ENCODE results near the gene GRM7.

DNA sequence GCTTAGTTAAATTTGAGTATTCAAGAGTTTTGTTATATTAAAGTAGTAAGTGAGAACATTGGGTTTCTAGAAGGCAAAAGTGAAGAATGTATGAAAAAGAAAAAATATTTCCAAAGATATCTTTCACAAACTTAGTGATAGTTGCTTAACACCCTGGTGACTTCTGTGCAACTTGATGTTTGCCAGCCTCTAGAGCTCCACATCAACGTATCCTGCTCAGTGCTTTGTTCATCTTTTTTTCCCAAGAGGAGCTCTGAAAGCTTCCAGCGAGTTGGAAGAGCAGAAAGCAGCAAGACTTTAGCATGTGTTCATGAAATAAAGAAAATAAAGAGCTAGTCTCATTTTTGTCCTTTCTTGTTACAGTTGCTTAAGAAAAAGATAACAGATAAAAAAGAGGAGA is 225.5 kb downstream of the GRM7 start:
- TF ChIP-seq POLR2A (IDR thresholded peaks at IDR 0.05), result no peak
- TF ChIP-seq, protein P1, sequence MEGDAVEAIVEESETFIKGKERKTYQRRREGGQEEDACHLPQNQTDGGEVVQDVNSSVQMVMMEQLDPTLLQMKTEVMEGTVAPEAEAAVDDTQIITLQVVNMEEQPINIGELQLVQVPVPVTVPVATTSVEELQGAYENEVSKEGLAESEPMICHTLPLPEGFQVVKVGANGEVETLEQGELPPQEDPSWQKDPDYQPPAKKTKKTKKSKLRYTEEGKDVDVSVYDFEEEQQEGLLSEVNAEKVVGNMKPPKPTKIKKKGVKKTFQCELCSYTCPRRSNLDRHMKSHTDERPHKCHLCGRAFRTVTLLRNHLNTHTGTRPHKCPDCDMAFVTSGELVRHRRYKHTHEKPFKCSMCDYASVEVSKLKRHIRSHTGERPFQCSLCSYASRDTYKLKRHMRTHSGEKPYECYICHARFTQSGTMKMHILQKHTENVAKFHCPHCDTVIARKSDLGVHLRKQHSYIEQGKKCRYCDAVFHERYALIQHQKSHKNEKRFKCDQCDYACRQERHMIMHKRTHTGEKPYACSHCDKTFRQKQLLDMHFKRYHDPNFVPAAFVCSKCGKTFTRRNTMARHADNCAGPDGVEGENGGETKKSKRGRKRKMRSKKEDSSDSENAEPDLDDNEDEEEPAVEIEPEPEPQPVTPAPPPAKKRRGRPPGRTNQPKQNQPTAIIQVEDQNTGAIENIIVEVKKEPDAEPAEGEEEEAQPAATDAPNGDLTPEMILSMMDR (IDR thresholded peaks at IDR 0.05), result no peak
